IPS-NIHi7 (cell line): ENCODE results near the gene CYP3A5.

Experiments used
- DNase-seq: peaks from one replicate; pipeline ENCODE4 v3.0.0; 2012; ENCODE audit warnings: mixed read lengths; ENCODE audit errors: extremely low spot score

CYP3A5 gene

DNA sequence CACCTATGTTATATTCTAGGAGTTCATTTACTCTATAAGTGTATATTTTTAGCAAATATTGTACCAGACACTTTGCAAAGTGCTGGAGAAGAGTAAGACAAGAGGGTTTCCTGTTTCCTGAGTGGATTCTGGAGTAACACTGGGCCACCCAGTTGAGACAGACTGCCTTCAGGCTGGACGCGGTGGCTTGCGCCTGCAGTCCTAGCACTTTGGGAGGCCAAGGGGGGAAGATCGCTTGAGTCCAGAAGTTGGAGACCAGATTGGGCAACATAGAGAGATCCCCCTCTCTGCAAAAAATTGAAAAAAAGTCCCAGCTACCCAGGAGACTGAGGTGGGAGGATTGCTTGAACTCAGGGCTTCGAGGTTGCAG, 63.8 kb downstream of the CYP3A5 start:
- DNase-seq: no peak

DNA sequence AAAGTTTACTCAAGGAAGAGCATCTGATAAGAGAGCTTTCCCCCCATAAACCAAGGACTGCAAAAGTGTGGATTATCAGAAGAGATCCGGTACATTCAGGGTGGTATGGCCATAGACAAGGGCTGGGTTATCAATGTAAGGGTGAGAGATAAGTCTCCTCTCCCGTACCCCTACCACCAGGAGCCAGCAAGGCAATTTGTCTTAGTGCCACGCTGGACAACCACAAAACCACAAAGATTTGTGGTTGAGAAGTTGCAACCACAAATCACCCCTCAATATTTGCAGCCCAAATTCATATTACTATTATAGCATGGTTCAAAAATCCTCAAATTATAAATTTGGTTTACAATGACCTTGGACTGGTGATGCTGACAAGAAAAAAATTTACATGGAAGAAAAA, 65.3 kb downstream of the CYP3A5 start:
- DNase-seq: no peak

DNA sequence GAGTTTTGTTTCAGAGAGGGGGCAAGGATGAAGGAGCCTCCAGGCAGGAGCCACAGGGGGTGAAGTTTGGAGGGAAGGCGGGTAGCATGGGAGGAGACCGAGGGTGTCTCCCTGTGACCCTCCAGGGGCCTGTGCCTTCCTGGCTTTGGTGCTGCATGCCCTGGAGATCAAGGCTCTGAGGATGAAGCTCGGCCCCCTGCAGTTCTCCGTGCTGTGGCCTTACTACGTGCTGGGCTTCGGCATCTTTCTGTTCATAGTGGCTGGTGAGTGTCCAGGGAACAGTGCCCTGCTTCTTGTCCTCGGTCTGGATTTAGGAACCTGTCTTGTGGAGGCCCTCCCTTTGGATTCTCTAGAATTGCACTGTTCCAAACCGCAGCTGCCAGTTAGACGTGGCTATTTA, 72.2 kb downstream of the CYP3A5 start:
- no peak for DNase-seq

DNA sequence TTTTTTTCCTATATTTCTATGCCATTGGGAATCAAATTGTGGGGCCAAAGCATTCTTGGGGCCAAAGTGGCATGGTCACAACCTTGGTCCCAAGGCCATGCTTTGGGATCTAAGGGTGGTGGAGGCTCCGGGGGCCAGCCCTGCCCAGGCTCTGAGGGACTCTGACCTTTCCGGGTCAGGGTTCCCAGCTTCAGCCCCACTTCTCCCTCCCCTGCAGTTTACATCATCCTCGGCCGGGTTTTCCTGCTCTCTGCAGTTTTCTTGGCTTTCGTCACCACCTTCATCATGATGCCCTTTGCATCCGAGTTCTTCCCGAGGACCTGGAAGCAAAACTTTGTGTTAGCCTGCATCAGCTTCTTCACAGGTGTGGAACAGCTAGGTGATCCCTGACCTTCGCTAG, 73.3 kb downstream of the CYP3A5 start:
- no peak for DNase-seq

DNA sequence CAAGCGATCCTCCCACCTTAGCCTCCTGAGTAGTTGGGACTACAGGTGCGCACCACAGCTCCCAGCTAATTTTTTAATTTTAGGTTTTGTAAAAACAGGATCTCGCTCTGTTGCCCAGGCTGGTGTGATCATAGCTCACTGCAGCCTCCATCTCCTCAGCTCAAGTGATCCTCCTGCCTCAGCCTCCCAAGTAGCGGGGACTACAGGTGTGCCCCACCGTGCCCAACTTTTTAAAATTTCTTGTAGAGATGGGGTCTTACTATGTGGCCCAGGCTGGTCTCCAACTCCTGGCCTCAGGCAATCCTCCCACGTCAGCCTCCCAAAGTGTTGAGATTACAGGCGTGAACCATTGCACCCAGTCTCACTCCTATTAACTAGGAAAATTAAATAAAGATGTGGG, 74.3 kb downstream of the CYP3A5 start:
- DNase-seq: no peak

DNA sequence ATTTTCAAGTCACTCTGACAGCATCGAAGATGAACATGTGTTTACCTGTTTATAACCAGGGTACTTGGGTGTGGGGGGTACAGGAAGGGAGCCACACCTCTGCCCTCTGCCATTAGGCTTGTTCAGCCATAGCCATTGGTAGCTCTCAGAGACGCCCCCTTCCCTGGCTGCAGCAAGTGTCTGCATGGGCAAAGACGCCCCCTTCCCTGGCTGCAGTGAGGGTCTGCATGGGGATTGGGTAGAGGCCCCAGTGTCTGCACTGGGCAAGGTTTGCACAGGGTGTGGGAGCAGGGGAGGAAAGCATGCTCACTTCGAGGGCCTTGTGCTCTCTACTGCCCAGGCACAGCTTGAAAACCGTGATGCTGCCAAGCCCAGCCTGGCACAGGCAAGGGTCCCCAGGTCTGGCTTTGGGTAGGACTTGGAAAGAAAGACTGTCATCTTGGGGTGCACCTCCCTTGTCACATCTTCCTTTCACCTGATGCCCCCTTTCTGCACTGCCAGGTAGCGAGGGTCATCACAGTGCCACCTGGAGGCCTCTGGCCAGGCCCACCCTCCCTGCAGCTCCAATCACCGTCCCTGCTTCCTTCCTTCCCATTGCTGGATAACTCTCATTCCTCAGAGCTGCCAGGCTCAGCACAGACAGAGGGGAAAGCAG, 78.0 kb downstream of the CYP3A5 start:
- peak; percentile 64 for DNase-seq

- no peak for DNase-seq
These were observed 80.0 kb downstream of the CYP3A5 start for GRCh38 chr7:99599836-99600235.
